HG03066 (cell line): Measurements from ENCODE around the gene YBX3.
"Not testable (repeated sequence)": the region's sequence is repeated elsewhere in the genome, so short reads cannot be mapped to it uniquely, and the experiment has no call there.

Experiments used
- ATAC-seq: cut with Tn5 transposase; IDR thresholded peaks from one replicate; pipeline ENCODE4 v1.9.1; 2021; ENCODE audit warnings: low read depth; ENCODE audit not compliant: unreplicated experiment

YBX3 gene

GRCh38 chr12:10722905-10723746 lies at the start of gene YBX3:
Gene YBX3, minus strand, starts transcription at chr12:10723323. Its CDS starts 212 bp downstream, at chr12:10723111.
- ATAC-seq = peak; percentile 40

- no peak for ATAC-seq
Observed at GRCh38 chr12:10771132-10771733, 48.1 kb upstream of the YBX3 start.

- ATAC-seq = no peak
Observed at GRCh38 chr12:10759657-10760056, 36.5 kb upstream of the YBX3 start.

GRCh38 chr12:10756194-10756593 lies 33.1 kb upstream of the YBX3 start:
- no peak for ATAC-seq

GRCh38 chr12:10753059-10753458 lies 29.9 kb upstream of the YBX3 start:
- ATAC-seq = no peak

GRCh38 chr12:10750385-10750727 lies 27.2 kb upstream of the YBX3 start:
- ATAC-seq = no peak

GRCh38 chr12:10749700-10750384 lies 26.7 kb upstream of the YBX3 start:
- peak; percentile 84 for ATAC-seq

GRCh38 chr12:10747730-10748129 lies 24.6 kb upstream of the YBX3 start:
- no peak for ATAC-seq

GRCh38 chr12:10743420-10743819 lies 20.3 kb upstream of the YBX3 start:
- ATAC-seq = not testable (repeated sequence)

GRCh38 chr12:10741845-10742244 lies 18.7 kb upstream of the YBX3 start:
- no peak for ATAC-seq

- ATAC-seq = no peak
Observed at GRCh38 chr12:10740182-10740581, 17.1 kb upstream of the YBX3 start.

GRCh38 chr12:10739157-10740118 lies 16.3 kb upstream of the YBX3 start:
- ATAC-seq = no peak

- ATAC-seq = no peak
Observed at GRCh38 chr12:10737249-10737648, 14.1 kb upstream of the YBX3 start.

GRCh38 chr12:10736463-10736862 lies 13.3 kb upstream of the YBX3 start:
- ATAC-seq = no peak

- no peak for ATAC-seq
Observed at GRCh38 chr12:10735428-10735827, 12.3 kb upstream of the YBX3 start.

GRCh38 chr12:10732549-10732948 lies 9.4 kb upstream of the YBX3 start:
- ATAC-seq = no peak

- no peak for ATAC-seq
Observed at GRCh38 chr12:10732066-10732465, 8.9 kb upstream of the YBX3 start.

- no peak for ATAC-seq
Observed at GRCh38 chr12:10730559-10730958, 7.4 kb upstream of the YBX3 start.

- ATAC-seq = no peak
Observed at GRCh38 chr12:10728091-10728490, 5.0 kb upstream of the YBX3 start.

GRCh38 chr12:10726945-10727344 lies 3.8 kb upstream of the YBX3 start:
- no peak for ATAC-seq
